BJ (cell line): ENCODE data around the gene IGFALS. TPM values are rescaled to one million over a fixed set of nuclear protein-coding genes. Genes with fewer than 3 reads are reported as not detected.
A peak's percentile ranks its signal among the peaks of the same experiment; 100 is the strongest.

Source experiments
- CTCF ChIA-PET: fragments of 350-600 bp; formaldehyde crosslinking; extraction: SDS; loops from one replicate; lab custom pipeline; 2021; ENCODE audit warnings: antibody characterized with exemption, inconsistent platforms; lab: Yijun Ruan, JAX
- POLR2A ChIA-PET: fragments of 300-600 bp; sonication (Branson Sonifier 250); formaldehyde crosslinking; extraction: SDS; loops from one replicate; lab custom pipeline; 2021; ENCODE audit warnings: antibody characterized with exemption; lab: Charles Lee
- DNase-seq: peaks from one replicate; pipeline ENCODE4 v3.0.0-alpha.2; 2011; ENCODE audit warnings: low read depth
- H3K27me3 ChIP-seq: 2 replicates; pipeline ENCODE4 v1.6.0; 2011; ENCODE audit warnings: low read length; ENCODE audit not compliant: control insufficient read depth, insufficient read depth
- H3K36me3 ChIP-seq: 2 replicates; pipeline ENCODE4 v1.5.1; 2011; ENCODE audit warnings: low read length; ENCODE audit not compliant: control insufficient read depth, insufficient read depth
- H3K4me3 ChIP-seq: 2 replicates; pipeline ENCODE4 v1.5.1; 2011; ENCODE audit warnings: low read depth, mild to moderate bottlenecking, control low read depth, low read length
- CTCF ChIP-seq: IDR thresholded peaks from 2 replicates; pipeline ENCODE4 v1.5.1; 2011; ENCODE audit warnings: low read depth, mild to moderate bottlenecking, control low read depth, inconsistent platforms, low read length, moderate library complexity; ENCODE audit not compliant: insufficient read depth
- polyA plus RNA-seq: library from polyadenylated mRNA; depleted of rRNA; stranded (reverse); fragments of >200 nt; gene quantifications from 2 replicates; pipeline ENCODE4 v1.2.3, GENCODE V29; 2011

IGFALS gene
- polyA plus RNA-seq, 1 experiment: not detected

- H3K36me3 ChIP-seq: peaks cover 30% of the 10 kb centered on the region
- ChIA-PET POLR2A (no interaction called here), CTCF (no interaction called here)
- H3K4me3 ChIP-seq: no peak overlapping the region
- H3K27me3 ChIP-seq: no peaks in the 10 kb centered on the region
- no peak for TF ChIP-seq CTCF
- DNase-seq: no peak
Observed at GRCh38 chr16:1776991-1777374, 16.5 kb downstream of the IGFALS start.

- no peak for DNase-seq
- CTCF ChIA-PET: no interaction called here
Observed at GRCh38 chr16:1776672-1776955, 16.9 kb downstream of the IGFALS start.

GRCh38 chr16:1775846-1776671 is 17.4 kb downstream of the IGFALS start:
- POLR2A ChIA-PET: no interaction called here
- no peaks in the 10 kb centered on the region for H3K27me3 ChIP-seq
- no peak overlapping the region for H3K4me3 ChIP-seq
- TF ChIP-seq CTCF: no peak
- H3K36me3 ChIP-seq: peaks cover 30% of the 10 kb centered on the region
- DNase-seq: no peak
- CTCF ChIA-PET: interaction anchor here (0.6 to 1.3 kb wide), 2 partner anchors 59 to 82 kb away, joined by 3 read pairs; no protein-coding TSS in a partner anchor

More at GRCh38 chr16:1776672-1776955, 16.9 kb downstream of the IGFALS start:
- POLR2A ChIA-PET: no interaction called here
- no peak for TF ChIP-seq CTCF
- Histone ChIP-seq H3K4me3 (no peak overlapping the region), H3K36me3 (peaks cover 30% of the 10 kb centered on the region), H3K27me3 (no peaks in the 10 kb centered on the region)

- Histone ChIP-seq H3K4me3 (no peak overlapping the region), H3K27me3 (no peaks in the 10 kb centered on the region), H3K36me3 (peaks cover 27% of the 10 kb centered on the region)
- no peak for DNase-seq
- POLR2A ChIA-PET: no interaction called here
- CTCF ChIA-PET: interaction anchor here (0.6 to 1.6 kb wide), 4 partner anchors 8 to 81 kb away, joined by 3 to 11 read pairs (median 3); partner anchors contain the start of genes NUBP2 and SPSB3
- TF ChIP-seq CTCF: no peak
Observed at GRCh38 chr16:1775006-1775845, 18.3 kb downstream of the IGFALS start.

GRCh38 chr16:1774448-1774780 is 19.1 kb downstream of the IGFALS start:
- peak overlapping the region; percentile 92 for H3K4me3 ChIP-seq
- TF ChIP-seq CTCF: no peak
- POLR2A ChIA-PET: no interaction called here
- no peak for DNase-seq
- peaks cover 25% of the 10 kb centered on the region for H3K36me3 ChIP-seq
- CTCF ChIA-PET: interaction anchor here (1.0 to 1.9 kb wide), 4 partner anchors 8 to 68 kb away, joined by 3 to 11 read pairs (median 6); partner anchors contain the start of genes MAPK8IP3, NUBP2 and SPSB3
- H3K27me3 ChIP-seq: no peaks in the 10 kb centered on the region
